GM12872 (cell line): Measurements from ENCODE around the gene CCDC138.

ENCODE experiments used
- TF ChIP-seq, protein P1 (sequence below): IDR thresholded peaks from 3 replicates; pipeline ENCODE4 v1.5.1; 2011; ENCODE audit warnings: low read depth, mild to moderate bottlenecking, low read length, moderate library complexity; ENCODE audit not compliant: insufficient read depth

CCDC138 gene

DNA sequence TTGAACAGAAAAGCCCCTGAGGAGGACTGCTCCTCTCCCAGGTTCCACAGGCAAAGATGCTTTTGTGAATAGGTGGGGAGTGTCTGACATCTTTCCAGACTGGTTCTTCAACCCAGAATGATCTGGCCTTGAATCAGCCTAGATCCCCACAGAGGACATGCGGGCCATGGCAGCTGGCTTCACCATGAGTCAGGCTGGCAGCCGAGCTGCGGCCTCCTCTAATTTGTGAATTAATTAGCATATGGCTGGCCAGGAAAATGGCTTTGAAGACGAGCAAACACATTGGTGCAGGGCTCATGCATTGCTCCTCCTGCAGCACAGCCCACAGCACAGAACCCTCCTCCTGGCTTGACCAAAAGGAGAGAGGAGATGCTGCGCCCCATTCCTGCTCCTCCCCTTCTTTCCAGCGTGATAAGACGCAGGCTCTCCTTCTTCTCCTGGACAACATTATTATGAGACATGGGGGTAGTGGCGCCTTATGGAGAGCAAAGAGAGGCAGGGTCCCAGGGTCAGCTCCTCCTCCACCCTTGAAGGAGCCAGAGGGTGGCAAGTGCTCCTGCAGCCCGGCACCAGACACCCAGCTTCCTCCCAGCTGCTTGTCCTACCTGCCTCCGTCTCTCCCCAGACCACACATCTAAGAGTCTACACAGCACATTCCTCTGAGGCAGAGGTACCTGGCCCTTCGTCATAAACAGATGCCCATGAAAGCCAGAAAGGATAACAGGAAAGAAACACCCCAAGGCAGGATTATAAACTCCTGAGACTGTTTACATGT is 135.8 kb downstream of the CCDC138 start:
- TF ChIP-seq, protein P1, sequence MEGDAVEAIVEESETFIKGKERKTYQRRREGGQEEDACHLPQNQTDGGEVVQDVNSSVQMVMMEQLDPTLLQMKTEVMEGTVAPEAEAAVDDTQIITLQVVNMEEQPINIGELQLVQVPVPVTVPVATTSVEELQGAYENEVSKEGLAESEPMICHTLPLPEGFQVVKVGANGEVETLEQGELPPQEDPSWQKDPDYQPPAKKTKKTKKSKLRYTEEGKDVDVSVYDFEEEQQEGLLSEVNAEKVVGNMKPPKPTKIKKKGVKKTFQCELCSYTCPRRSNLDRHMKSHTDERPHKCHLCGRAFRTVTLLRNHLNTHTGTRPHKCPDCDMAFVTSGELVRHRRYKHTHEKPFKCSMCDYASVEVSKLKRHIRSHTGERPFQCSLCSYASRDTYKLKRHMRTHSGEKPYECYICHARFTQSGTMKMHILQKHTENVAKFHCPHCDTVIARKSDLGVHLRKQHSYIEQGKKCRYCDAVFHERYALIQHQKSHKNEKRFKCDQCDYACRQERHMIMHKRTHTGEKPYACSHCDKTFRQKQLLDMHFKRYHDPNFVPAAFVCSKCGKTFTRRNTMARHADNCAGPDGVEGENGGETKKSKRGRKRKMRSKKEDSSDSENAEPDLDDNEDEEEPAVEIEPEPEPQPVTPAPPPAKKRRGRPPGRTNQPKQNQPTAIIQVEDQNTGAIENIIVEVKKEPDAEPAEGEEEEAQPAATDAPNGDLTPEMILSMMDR, result no peak

DNA sequence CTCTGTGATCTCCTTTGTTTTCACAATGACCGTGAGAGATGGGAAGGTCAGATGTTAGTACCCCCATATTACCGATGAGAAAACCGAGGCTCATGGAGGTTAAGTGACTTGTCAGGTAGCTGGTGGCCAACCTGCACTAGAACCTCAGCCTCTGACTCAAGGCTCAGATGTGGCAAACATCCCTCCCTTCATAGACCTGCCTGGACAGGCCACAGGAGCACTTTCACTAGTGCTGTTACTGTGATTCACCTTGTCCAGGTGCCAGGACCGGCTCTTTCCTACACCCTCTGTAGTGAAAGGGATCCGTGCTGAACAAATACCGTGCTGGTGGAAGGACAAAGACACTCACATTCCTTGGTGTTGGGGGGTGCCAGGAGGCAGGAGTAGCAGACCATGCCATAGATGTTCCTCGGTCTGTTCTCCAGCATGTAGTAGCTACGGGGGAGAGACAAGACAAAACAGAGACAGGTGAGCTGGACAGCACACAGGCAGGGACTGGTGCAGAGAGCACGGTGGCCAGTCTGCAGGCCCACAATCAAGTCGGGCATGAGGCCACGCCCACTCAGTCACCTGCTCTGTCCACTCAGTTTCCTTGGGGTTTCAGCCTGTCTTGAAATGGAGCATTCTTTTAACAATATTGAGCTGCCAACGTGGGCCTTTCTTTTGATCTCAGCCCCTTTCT is 136.6 kb downstream of the CCDC138 start:
- TF ChIP-seq, protein P1, result no peak

DNA sequence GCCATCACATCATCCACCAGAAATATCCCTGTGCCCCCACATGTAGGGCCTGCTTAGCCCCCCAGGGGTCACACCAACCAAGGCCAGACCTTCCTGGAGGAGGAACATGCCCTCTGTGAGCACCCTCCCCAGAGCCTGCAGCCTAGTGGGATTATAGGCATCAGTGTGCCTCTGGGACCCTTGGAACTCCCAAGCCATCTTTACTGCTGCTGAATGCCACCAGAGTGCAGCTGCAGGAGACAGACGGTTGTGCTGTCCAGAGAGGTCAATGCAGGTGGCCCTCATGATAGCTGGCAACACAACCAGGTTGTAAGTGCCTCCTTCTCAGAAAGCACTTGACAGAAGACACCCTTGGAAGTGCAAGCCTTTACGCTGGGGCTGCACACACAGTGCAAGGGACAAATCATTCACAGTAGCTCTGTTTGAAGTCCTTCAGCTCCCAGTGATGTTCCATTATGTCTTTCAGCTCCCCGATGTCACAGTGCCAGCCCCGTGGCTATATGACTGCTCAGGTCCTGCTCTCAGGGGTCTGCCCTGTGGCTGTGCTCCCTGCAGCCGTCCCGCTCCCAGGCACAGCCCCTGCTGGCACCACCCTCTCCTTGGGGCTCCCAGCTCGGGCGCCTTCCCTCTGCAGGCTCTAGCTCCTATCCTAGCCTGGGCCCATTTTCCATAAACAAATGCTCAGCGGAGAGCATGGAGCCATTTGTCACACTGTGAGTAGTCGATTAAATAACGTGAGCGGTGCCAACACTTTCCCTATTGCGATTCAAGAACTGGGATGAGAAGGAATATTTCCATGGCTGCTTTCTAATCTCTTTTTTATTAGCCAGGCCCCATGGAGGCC is 137.4 kb downstream of the CCDC138 start:
- TF ChIP-seq, protein P1, result no peak

DNA sequence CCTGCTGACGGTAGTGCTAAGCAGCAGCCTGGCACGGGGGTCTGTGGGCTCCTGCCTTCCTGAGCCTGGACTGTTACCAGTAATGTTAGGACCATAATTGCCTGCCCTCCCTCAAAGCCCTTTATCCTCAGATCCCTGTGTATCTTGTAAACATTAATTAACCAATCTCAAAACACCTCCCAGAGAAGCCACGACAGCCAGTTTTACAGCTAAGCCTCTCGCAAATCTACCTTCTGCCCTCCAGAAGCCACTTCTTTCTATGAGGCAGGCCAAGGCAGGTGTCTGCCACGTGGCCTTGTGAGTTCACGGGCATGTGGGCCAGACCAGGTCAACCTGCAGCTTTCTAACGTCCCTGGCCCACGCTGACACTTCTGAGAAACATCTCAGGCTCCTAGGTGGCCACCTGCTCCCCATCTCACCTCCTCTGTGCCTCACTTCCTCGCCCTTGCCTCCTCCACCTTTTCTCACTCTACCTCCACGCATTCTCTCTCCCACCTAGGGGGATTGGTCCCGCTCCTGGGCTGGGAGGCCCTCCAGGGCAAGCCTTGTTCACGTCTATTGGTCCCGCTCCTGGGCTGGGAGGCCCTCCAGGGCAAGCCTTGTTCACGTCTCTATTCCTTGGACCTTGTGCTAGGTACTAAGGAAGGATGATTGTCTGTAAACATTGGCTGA is 138.1 kb downstream of the CCDC138 start:
- TF ChIP-seq, protein P1, result no peak

DNA sequence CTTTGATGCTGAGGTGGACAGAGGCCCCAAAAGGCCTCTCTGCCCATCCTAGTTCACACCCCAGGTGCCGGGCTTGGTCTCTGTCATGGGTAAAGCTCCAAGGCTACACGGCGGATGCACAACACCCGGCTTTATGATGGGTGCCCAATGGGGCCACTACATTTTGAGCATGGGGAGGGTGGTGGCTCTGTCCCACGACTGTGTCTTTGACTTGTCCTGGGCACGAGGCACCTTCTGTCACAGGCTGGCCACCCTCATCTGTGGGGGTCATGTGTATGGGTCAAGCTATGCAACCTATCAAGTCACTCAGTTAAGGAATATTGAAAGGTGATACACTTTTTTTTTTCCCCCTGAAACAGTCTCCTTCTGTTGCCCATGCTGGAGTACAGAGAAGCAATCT is 138.7 kb downstream of the CCDC138 start:
- TF ChIP-seq, protein P1, result no peak

DNA sequence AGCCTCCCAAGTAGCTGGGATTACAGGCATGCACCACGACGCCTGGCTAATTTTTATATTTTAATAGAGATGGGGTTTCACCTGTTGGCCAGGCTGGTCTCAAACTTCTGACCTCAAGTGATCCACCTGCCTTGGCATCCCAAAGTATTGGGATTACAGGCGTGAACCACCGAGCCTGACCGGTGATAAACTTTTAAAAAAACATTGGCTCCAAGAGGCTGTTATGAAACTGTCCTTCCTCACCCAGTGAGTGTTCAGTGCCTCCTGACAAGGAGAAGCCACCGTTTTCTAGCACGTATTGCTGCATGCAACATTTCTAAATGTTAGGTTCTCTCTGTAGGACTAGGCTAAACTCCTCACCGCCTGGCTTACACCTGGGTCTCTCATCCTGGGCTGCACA is 139.2 kb downstream of the CCDC138 start:
- TF ChIP-seq, protein P1, result no peak
